Pericardium fibroblast (primary cell): ENCODE data around the gene RTN3. TPM values are rescaled to one million over a fixed set of nuclear protein-coding genes. Genes with fewer than 3 reads are reported as not detected.

Experiments used
- total RNA-seq: library from RNA; depleted of rRNA; stranded (reverse); fragments of >200 nt; gene quantifications from 2 replicates; pipeline ENCODE4 v1.2.3, GENCODE V29; 2015

RTN3 gene, protein sequence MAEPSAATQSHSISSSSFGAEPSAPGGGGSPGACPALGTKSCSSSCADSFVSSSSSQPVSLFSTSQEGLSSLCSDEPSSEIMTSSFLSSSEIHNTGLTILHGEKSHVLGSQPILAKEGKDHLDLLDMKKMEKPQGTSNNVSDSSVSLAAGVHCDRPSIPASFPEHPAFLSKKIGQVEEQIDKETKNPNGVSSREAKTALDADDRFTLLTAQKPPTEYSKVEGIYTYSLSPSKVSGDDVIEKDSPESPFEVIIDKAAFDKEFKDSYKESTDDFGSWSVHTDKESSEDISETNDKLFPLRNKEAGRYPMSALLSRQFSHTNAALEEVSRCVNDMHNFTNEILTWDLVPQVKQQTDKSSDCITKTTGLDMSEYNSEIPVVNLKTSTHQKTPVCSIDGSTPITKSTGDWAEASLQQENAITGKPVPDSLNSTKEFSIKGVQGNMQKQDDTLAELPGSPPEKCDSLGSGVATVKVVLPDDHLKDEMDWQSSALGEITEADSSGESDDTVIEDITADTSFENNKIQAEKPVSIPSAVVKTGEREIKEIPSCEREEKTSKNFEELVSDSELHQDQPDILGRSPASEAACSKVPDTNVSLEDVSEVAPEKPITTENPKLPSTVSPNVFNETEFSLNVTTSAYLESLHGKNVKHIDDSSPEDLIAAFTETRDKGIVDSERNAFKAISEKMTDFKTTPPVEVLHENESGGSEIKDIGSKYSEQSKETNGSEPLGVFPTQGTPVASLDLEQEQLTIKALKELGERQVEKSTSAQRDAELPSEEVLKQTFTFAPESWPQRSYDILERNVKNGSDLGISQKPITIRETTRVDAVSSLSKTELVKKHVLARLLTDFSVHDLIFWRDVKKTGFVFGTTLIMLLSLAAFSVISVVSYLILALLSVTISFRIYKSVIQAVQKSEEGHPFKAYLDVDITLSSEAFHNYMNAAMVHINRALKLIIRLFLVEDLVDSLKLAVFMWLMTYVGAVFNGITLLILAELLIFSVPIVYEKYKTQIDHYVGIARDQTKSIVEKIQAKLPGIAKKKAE
- 117 and 135 TPM in 2 replicates for total RNA-seq

DNA sequence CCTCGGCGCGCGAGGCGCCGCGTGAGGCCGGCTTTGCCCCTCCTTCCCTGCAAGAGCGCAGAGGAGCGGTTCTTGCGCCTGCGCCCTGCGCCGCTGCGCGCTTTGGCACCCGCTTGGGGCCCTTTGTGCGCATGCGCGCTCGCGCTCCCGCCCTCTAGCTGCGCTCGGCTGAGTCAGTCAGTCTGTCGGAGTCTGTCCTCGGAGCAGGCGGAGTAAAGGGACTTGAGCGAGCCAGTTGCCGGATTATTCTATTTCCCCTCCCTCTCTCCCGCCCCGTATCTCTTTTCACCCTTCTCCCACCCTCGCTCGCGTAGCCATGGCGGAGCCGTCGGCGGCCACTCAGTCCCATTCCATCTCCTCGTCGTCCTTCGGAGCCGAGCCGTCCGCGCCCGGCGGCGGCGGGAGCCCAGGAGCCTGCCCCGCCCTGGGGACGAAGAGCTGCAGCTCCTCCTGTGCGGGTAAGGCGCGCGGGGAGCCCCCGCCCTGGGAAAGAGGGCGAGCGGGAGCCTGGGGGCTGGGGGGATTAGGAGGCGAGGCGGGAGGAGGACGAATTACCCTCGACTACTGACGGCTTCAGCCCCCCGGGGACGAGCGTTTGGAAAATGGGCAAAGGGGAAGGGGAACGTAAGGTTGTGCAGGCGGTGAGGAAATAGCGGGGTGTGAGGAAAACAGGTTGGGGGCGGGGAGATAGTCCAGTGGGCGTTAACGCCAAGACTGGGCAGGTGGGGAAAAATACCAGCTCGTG lies at the start of gene RTN3:
Gene RTN3 (plus strand): TSS at position 180 of the 745 bp plus-strand sequence. CDS start 137 bp downstream, at position 317.

DNA sequence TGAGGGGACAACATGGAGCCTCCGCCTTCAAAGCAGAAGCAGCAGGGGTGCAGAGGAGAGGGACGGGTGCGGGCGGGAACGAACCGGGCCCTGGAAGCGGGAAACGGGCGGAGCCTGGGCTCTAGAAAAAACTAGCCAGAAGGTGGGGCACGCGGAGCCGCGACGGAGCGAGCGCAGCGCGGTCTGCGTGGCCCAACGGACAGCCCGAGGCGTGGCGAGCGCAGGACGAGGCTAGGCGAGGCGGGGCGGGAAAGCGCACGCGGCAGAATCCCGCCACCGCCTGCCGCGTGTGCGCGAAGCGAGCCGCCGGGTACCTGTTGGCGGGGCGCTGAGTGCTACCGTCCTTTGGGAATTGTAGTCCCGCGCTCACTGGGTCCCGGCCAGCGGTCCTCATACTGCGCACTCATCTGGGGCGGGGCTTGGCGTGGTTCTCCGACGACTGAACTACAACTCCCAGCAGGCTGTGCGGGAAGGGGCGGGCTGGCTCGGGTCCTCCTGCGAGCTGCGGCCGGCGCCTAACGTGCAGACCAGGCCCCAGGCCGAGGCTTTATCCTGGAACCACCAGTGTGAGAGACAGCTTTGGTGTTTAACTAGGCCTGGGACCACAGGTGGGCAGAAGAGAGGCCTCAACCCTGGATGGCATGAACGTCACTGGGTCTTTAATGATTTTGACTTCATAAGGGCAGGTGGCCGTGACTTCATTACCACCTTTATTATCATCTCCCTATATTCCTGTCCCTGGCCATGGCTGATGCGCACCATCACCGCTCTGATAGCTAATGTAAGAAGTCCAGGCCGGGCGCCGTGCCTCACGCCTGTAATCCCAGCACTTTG lies 9.8 kb upstream of the RTN3 start, which contains the start of gene ATL3:
Gene ATL3 (minus strand): TSS at position 55 of the 834 bp plus-strand sequence. CDS start 41 bp downstream, at position 14.

GRCh38 chr11:63768237-63769041 lies 87.1 kb downstream of the RTN3 start, which contains the start of gene ZFTA:
TSS of gene ZFTA (minus strand) at chr11:63768775. CDS start at chr11:63768622, 153 bp downstream.

Other genes with a start within 250 kb of the RTN3 start
- gene PLAAT5, start 190.3 kb upstream of the RTN3 start, total RNA-seq = 2.3 and 3.5 TPM in 2 replicates
- gene LGALS12, start 175.4 kb upstream of the RTN3 start, total RNA-seq = 2.4 and 13.2 TPM in 2 replicates
- 50.4 and 59.5 TPM in 2 replicates for gene PLAAT4, start 144.7 kb upstream of the RTN3 start, total RNA-seq
- gene PLAAT2, start 118.1 kb upstream of the RTN3 start, total RNA-seq = not detected in 2 replicates
- gene PLAAT3, start 67.1 kb upstream of the RTN3 start, total RNA-seq = 18.6 and 39.1 TPM in 2 replicates
- gene ATL3, start 10.1 kb upstream of the RTN3 start, total RNA-seq = 66.2 and 71.3 TPM in 2 replicates
- gene ZFTA, start 87.3 kb downstream of the RTN3 start, total RNA-seq = 34.9 and 35.2 TPM in 2 replicates
- gene SPINDOC, start 132.0 kb downstream of the RTN3 start, total RNA-seq = 17.3 and 29.2 TPM in 2 replicates
- 12.7 and 14.0 TPM in 2 replicates for gene MARK2, start 157.6 kb downstream of the RTN3 start, total RNA-seq
- 7.8 and 8.4 TPM in 2 replicates for gene RCOR2, start 235.7 kb downstream of the RTN3 start, total RNA-seq